Measurements from ENCODE around the gene UEVLD.

UEVLD gene

DNA sequence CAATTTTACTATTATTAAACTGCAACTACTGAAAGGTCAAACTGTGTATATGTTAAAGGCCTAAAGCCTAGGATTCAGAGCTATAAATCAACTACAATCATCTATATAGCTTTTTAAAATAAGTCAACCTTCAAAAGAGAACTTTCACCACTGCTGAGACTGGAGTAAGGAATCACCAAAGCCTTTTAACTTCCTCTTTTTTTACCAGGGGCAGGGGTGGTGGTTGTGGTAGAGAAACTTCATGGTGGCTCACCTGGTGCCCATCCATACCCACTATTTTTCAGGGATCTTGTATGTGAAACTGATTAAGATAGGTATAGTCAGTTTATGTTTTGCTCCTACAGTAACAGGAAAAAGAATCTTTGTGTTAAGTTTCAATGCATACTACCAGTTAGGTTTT is 93.3 kb downstream of the UEVLD start:
- peak in 1 of 2 donors; percentile 20 for DNase-seq

DNA sequence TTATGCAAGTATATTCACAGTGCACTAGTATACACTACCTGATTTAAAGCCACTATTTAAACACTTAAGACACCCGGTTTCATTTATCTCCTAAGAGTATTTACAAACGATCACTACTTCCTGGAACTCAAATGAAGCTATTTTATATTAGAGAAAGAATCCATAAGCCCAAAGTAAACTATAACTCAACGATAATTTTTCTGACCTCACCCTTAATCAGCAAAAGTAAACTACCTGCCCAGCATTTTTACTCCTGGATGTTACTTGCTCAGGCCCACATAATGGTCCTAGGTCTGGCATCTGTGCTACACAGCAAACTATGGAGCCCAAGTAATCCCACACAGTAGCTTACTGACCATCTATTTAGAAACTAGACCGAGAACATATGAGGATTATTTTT is 95.2 kb downstream of the UEVLD start:
- DNase-seq = no peak

DNA sequence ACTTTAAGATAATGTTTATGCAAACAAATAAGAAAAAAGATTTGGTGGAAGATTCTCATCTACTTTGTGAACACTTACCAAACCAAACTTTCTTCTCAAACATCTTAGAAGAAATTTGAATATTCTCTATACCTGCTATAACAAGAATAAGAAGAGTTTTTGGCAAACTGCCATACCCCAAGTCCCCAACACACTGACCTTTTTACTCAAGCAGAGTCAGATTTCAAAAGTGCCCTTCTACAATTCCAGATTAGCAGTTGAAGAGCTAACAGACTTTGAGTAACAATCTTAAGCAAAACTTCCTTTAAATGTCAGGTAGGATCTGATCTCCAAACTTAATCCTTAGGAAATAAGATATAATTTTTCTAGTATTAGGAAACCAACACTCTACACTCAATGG is 95.6 kb downstream of the UEVLD start:
- DNase-seq = no peak

- no peak for DNase-seq
Observed at GRCh38 chr11:18491924-18492323, 96.6 kb downstream of the UEVLD start.

DNA sequence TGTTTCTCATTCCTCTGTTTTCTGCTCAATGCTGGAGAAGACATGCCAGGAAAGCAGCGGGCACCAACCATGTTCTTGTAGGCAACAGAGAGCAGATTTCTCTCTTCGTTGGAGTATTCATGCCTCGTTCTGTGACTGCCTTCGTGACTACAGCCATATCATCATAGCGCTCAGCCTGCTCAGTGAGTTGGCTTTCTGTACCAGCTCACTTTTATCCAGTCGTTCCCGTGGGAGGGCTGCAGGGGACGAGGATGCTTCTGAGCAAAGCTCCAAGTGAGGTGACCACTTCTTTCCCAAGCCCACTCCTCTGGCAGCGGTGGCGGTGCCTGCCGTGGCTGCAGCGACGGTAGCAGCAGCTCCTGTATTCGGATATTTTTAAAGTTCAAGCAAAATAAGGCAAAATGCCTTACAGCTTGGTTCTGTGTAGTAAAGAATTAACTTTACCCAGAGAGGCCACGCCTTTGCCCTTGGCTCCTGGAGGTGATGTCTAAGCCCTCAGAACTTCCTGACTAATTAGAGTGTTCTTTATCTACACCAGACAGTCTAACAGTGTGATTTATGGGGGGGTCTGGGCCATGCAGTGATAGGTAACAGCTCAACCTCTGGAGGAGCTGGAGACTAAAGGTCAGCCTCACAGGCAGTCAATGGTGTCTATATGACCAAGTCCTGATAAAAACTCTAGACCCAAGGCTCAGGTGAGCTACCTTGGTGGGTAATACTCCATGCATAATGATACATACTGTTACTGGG is 97.6 kb downstream of the UEVLD start:
- no peak for DNase-seq

- DNase-seq = no peak
Observed at GRCh38 chr11:18490319-18490718, 98.2 kb downstream of the UEVLD start.

GRCh38 chr11:18485913-18486528 is 102.5 kb downstream of the UEVLD start:
- no peak for DNase-seq
